ENCODE measurements around the gene MYOM1.
"Not testable (repeated sequence)": the region's sequence is repeated elsewhere in the genome, so short reads cannot be mapped to it uniquely, and the experiment has no call there.

MYOM1 gene

GRCh38 chr18:3067165-3067661, 152.6 kb downstream of the MYOM1 start:
- intact Hi-C loops (cut with DNase I) = loop anchor here (10.0 kb wide), 1 partner anchor 58 kb away; no protein-coding TSS in a partner anchor
- peak in 1 of 10 donors; percentile 69 for DNase-seq

DNA sequence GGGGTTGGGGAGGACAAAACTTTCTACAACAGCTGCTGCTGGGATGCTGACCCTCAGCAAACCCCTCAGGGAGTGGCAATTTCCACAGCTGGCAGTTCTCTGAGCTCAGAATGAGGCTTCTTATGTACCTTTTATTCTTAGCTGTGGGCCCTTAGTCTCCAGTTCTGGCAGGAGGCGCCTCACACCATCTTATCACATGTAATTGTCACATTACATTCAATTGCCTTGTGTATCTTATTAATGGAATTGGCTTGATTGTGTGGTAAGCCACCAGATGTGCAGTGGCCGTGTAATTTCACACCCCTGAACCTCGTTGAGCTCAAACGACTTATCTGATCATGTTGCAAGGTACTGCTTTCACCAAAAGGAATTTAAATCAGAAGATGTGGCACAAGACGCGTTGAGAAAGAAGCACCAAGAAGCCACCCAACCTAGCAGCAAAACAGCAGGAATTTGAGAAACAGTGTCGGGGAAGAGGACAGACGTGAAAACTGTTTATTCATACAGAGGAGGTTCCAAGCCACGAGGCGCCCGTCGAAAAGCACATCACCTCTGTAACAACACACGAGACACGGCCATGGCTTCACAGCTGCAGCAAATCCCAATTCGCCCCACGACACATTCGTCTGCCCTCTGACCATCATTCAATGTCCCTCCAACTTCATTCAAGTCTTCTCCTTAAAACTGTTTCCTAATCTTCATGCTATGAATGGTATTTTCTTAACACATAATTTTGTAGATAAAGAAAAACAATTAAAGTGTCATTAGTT, 153.2 kb downstream of the MYOM1 start:
- intact Hi-C loops (cut with DNase I) = loop anchor here (10.0 kb wide), 1 partner anchor 58 kb away; no protein-coding TSS in a partner anchor
- no peak for DNase-seq

GRCh38 chr18:3063766-3064165, 156.0 kb downstream of the MYOM1 start:
- not testable (repeated sequence) for DNase-seq
- intact Hi-C loops (cut with DNase I) = loop anchor here (2.0 to 10.0 kb wide), 4 partner anchors 51 to 184 kb away; partner anchors contain the start of genes LPIN2 and MYL12A

DNA sequence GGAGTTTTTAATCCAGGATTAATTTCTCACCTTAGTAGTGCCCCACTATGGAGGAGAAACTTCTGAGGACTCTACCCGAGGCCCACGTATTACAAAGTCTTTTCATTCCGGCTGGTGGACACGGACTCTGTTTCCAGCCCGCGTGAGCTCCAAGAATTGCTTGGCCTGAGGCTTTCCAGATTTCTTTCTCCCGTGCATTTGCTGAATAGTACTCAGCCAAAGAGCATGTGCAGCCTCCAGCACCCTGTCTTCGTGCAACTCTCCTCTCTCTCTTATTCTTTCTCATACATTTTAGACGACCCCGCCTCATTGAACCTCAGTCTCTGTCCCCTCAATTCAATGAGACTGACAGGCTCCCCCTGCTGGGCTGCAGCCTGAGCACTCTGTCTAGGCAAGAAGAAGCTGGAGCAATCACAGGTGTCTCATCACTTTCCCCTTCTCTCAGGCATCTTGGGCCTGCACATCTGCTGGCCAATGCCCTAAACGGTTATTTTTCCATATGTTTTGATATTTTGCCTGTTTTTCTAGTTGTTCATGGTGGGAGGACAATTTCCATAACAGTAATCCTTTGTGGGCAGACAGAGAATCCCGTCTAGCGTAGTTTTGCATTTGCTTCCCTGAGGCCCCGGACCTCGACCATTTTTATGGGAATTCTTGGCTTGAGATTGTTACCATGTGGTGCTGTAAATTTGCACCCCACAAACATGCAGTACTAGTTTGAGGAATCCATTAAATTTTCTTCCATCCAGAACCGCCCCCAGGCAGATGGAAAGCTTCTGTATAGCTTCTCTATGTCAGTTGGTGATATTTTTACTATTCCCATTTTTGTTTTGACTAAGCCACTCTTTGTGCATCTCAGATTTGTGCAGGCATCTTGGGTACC, 156.7 kb downstream of the MYOM1 start:
- intact Hi-C loops (cut with DNase I) = loop anchor here (2.0 to 10.0 kb wide), 4 partner anchors 50 to 184 kb away; partner anchors contain the start of genes LPIN2 and MYL12A
- DNase-seq = peak; percentile 31 to 94 (median 73)

GRCh38 chr18:3061581-3062312, 158.0 kb downstream of the MYOM1 start:
- intact Hi-C loops (cut with DNase I) = loop anchor here (2.0 to 10.0 kb wide), 4 partner anchors 49 to 186 kb away; partner anchors contain the start of genes LPIN2 and MYL12A

GRCh38 chr18:3060667-3061580, 158.8 kb downstream of the MYOM1 start:
- intact Hi-C loops (cut with DNase I) = loop anchor here (5.0 to 10.0 kb wide), 3 partner anchors 64 to 186 kb away; partner anchors contain the start of gene MYL12A
- peak in 1 of 10 donors; percentile 75 for DNase-seq

More at GRCh38 chr18:3061581-3062312, 158.0 kb downstream of the MYOM1 start:
- DNase-seq = no peak

DNA sequence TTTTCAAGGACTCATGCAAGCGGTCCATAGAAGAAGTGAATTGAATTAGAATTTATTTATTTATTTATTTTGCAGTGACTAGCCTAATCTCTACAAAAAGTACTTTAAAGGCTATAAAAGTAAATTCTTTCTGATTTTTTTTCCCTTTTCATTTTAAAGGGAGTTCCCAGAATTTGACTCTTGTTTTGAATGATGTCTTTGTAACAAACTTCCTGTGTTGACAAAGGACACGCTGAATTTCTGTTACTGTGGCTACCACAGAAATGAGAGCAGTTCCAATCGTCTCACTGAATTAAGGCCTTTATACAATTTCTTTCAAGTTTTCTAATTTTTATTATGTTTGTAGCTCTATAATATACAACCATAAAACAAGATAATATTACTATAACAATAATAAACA, 160.5 kb downstream of the MYOM1 start:
- intact Hi-C loops (cut with DNase I) = no loop called here
- DNase-seq = no peak

DNA sequence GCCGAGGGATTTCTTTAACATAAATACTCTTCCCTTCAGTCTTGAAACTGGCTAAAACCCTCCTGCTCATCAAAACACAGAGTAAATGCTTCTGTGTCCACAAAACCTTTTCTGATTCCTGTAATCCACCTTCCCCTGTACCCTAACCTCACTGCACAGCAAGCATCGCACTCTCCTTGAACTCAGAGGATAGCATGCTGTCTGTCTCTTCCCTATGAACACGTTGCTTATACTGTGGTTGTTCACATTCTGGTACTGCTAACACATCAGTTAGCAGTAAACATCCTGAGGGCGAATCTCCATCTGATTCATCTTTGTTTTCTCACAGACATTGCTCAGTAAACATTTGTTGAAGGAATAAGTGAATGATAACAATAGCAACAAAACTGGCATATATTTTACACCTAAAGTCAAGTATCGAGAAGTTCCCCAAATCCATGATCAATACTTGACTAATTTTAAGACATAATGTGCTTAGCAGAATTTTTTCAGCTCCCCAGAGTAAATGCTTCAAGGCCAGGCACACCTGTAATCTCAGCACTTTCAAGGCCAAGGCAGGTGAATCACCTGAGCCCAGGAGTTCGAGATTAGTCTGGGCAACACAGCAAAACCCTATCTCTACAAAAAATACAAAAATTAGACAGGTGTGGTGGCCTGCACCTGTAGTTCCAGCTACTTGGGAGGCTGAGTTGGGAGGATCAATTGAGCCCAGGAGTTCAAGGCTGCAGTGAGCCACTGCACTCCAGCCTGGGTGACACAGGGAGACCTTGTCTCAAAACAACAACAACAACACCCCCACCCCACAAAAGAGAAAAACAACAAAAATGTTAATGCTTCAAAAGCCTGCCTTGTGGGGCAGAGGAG, 161.2 kb downstream of the MYOM1 start:
- intact Hi-C loops (cut with DNase I) = no loop called here
- DNase-seq = no peak

DNA sequence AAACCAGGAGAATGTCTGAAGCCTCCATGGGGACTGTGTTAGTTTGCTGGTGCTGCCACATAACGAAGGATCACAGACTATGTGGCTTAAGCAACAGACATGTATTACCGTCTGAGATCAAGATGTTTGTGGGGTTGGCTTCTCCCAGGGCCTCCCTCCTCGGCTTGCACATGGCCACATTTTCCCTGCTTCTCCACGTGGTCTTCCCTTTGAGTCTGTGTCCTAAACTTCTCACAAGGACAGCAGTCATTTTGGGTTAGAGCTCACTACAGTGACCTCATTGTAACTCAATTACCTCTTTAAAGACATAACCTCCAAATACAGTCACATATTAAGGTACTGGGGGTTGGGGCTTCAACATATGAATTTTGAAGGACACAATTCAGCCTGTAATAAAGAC, 162.2 kb downstream of the MYOM1 start:
- intact Hi-C loops (cut with DNase I) = no loop called here

DNA sequence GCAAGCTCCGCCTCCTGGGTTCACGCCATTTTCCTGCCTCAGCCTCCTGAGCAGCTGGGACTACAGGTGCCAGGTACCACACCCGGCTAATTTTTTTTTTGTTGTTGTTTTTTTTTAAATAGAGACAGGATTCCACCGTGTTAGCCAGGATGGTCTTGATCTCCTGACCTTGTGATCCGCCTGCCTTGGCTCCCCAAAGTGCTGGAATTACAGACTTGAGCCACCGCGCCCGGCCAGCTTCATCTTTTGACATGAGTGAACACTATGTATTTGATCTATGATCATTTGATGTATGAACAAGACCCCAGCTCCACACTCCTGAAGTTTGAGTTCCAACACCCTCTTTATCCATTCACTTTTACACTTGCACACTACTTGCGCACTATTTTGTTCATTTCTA, 163.5 kb downstream of the MYOM1 start:
- DNase-seq = no peak
- intact Hi-C loops (cut with DNase I) = no loop called here

More for the DNA sequence above, 162.2 kb downstream of the MYOM1 start:
- DNase-seq = no peak

DNA sequence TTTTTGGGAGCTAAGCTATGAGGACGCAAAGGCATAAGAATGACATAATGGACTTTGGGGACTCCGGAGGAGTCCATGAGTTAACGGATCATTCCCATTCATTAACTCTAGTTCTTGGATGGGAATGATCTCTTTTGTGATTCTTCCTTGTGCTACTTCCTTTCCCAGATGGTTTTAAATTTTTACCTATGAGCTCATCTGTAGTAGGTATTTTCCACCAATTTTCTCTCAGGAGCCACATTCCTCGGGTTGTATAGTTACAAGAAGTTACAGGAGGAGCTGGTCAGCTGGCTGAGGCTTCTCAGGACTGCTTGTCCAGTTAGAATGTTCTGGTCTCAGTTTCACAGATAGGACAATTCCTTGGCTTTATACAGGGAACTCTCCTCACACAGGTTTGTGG, 164.0 kb downstream of the MYOM1 start:
- intact Hi-C loops (cut with DNase I) = no loop called here
- DNase-seq = no peak

- no peak for DNase-seq
- intact Hi-C loops (cut with DNase I) = no loop called here
Measured at GRCh38 chr18:3055186-3055728, 164.5 kb downstream of the MYOM1 start.

GRCh38 chr18:3054780-3055179, 165.0 kb downstream of the MYOM1 start:
- intact Hi-C loops (cut with DNase I) = no loop called here
- DNase-seq = no peak

DNA sequence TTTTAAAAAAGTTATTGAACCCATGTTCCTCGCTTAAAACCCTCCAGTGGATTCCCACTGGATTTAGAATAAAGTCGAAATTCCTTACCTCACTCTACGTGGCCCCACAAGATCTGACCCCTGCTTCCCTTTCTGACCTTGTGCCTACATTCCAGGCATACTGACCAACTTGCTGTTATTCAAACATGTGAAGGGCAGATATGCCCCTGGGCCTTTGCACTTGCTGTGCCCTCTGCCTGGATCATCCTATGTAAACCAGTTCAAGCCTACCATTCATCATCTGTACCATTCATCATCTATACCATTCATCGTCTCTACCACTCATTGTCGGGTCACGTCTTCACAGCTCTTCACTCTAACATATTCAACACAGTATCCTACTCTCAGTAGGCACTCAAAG, 165.6 kb downstream of the MYOM1 start:
- intact Hi-C loops (cut with DNase I) = no loop called here
- DNase-seq = no peak

DNA sequence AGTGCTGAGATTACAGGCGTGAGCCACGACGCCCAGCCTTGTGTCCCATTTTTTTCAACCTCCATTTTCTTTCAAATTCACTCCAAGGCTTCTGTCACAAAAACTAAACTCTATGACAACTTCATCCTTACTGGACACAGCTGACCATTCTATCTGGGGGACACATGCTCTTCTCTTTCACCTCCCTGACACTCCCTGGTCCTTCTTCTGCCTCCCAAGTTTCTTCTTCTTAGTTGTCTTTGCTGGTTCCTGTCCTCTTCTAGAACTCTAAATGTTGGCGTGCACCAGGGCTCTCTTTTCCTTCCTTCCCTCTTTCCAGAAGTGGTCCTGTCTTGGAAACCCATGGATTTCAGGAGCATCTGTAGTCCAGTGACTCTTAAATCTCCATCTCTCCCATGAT, 166.7 kb downstream of the MYOM1 start:
- DNase-seq = no peak
- intact Hi-C loops (cut with DNase I) = no loop called here

DNA sequence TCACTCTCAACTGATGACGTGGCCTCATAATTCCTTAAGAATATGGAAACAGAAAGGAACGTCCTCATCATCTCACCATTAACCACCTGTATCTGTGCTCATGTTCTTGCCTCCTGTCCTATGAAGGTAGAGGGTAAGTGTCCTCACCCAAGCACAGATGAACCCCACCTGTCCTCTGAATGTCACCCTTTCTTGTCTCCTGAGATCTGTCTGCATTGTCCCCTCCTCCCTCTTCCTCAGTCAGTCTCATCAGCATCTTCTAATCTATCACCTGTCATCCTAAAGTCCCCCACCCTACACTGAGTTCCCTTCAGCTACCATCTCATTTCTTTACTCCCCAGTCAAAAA, 167.4 kb downstream of the MYOM1 start:
- intact Hi-C loops (cut with DNase I) = no loop called here
- no peak for DNase-seq

GRCh38 chr18:3051718-3052410, 167.9 kb downstream of the MYOM1 start:
- intact Hi-C loops (cut with DNase I) = no loop called here
- no peak for DNase-seq

All from posterior cingulate gyrus (tissue), 11 donors.